Lower leg skin (tissue), 4 donors: Measurements from ENCODE around the gene NT5DC2. TPM values are rescaled to one million over a fixed set of nuclear protein-coding genes. Genes with fewer than 3 reads are reported as not detected.
A peak's percentile ranks its signal among the peaks of the same experiment; 100 is the strongest.

ENCODE experiments used
- DNase-seq, 2 donors: peaks; one replicate each; pipeline ENCODE4 v3.0.0-alpha.2; 2019; ENCODE audit warnings: low spot score in 2 of 2
- H3K4me3 ChIP-seq: fragments of 200-600 bp; sonication (generic); 2 replicates; pipeline ENCODE4 v1.5.1; 2017; ENCODE audit warnings: mild to moderate bottlenecking, low read depth; ENCODE audit not compliant: poor library complexity, severe bottlenecking
- POLR2A ChIP-seq, 2 donors: fragments of 450-650 bp; IDR thresholded peaks; one replicate each; pipeline ENCODE4 v1.6.1; 2016 to 2017; ENCODE audit warnings: antibody characterized with exemption in 2 of 2, mild to moderate bottlenecking in 1 of 2, moderate library complexity in 1 of 2
- WGBS, 2 donors: methylation state at CpG; one replicate each; pipeline ENCODE4 v1.1.5; 2018; 5-methylcytosine and 5-hydroxymethylcytosine counted together
- intact Hi-C: fragments of 100-400 bp; cut with DNase I; formaldehyde crosslinking; loops from one replicate; pipeline ENCODE4 v1.15.0; 2023; ENCODE audit warnings: low total_unique reads
- total RNA-seq, 4 donors: library from RNA; depleted of rRNA; stranded (reverse); fragments of >200 nt; gene quantifications; one replicate each; pipeline ENCODE4 v1.1.0, GENCODE V29; 2016
- TF ChIP-seq, protein P1 (sequence below), 3 donors: fragments of 450-650 bp; IDR thresholded peaks; one replicate each; pipeline ENCODE4 v1.5.1; 2016; ENCODE audit warnings: antibody characterized with exemption in 3 of 3, mild to moderate bottlenecking in 3 of 3, moderate library complexity in 2 of 3

The NT5DC2 gene
- total RNA-seq, 4 donors from 2014 or later, result 40.3 to 61.4 (median 48.0) TPM

DNA sequence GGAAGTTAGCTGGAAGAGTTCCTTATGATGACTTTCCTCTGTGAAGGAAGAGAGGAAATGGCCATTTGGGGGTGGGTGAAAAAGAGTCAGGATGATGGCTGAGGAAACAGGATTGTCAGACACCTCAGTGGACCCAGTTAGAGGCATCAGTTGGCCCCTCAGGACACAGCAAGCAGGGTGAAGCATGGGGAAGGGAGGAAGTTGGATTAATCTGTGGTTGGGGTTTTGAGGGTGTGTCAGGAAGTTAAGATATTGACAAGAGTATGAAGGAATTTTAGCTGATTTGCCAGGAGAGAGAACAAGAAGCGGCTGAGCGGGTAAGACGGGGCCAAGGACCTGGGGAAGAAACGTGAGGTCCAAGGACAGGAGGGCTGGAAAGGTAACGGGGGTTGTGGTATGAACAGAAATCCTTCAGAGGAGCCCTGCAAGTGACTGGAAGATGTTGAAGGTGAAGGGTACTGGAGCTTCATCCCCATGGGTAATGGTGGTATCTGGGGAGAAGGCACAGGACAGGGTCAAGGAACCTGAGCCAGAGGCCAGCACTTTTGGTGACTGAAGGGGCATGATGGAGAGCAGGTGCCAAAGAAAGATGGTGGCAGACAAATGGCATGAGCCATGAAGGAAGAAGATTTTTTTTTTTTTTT, 5.5 kb upstream of the NT5DC2 start:
- intact Hi-C loops, result no loop called here
- H3K4me3 ChIP-seq, result no peak overlapping the region
- TF ChIP-seq, protein P1, sequence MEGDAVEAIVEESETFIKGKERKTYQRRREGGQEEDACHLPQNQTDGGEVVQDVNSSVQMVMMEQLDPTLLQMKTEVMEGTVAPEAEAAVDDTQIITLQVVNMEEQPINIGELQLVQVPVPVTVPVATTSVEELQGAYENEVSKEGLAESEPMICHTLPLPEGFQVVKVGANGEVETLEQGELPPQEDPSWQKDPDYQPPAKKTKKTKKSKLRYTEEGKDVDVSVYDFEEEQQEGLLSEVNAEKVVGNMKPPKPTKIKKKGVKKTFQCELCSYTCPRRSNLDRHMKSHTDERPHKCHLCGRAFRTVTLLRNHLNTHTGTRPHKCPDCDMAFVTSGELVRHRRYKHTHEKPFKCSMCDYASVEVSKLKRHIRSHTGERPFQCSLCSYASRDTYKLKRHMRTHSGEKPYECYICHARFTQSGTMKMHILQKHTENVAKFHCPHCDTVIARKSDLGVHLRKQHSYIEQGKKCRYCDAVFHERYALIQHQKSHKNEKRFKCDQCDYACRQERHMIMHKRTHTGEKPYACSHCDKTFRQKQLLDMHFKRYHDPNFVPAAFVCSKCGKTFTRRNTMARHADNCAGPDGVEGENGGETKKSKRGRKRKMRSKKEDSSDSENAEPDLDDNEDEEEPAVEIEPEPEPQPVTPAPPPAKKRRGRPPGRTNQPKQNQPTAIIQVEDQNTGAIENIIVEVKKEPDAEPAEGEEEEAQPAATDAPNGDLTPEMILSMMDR (IDR thresholded peaks at IDR 0.05), result no peak
- no peak for TF ChIP-seq POLR2A (IDR thresholded peaks at IDR 0.05)
- DNase-seq, result no peak
- WGBS, 2 donors, result 72 to 80% methylated on average over 5 of the region's 5 CpGs

DNA sequence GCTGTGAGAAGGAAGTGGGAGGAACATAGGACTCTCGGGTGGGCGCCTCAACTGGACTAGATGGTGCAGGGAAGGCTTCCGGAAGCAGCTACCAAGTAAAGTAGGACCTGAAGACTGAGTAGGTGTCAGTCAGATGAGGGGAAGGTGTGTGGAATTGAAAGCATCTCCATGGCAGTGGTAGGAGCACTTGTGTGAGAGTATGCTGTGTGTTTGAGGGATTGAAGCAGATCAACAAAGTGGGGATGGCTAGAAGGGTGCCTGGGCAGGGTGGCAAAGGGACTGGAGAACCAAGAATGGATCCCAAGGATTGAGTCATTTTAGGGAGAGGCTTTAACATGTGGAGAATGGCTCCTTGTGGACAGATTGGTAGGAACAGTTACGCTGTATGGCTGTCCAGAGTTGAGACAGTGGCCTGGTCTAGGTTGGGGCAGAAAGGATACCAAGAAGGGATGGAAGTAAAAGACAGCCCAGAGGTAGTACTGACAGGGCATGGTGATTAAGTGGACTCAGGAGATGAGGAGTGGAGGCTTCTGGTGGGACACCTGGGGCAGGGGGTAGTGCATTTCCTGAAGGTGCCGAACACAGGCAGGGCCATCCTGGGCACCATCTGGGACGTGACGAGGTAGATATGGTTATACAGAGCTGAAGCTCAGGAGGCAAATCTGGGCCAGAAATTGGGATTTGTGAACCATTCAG, 4.2 kb upstream of the NT5DC2 start:
- 78 to 84% methylated on average over 7 of the region's 7 CpGs for WGBS, 2 donors
- H3K4me3 ChIP-seq, result peak overlapping the region; percentile 78
- no peak for TF ChIP-seq POLR2A (IDR thresholded peaks at IDR 0.05)
- TF ChIP-seq, protein P1 (IDR thresholded peaks at IDR 0.05), result no peak
- no peak for DNase-seq
- intact Hi-C loops, result no loop called here

DNA sequence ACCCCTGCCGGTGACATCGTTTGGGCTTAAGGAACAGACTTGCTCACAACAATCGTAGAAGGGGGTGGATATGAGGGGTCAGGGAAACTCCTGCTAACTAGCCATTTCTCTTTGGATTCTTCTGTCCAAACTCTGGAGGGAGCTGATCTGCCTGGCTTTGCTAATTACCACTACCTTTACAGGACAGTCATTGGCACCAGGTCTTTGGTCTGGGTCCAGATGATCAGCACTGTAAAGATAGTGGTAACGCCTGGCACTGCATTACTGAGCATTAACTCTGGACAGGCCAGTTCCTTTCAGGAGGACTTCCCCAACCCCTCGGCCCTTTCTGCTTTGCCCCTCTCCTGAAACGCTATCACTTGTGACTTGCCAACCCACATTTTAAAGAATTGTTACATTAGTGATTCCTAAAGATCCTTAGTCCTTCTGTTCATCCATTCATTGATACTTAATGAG, 3.5 kb upstream of the NT5DC2 start:
- no peak for DNase-seq
- intact Hi-C loops, result no loop called here

DNA sequence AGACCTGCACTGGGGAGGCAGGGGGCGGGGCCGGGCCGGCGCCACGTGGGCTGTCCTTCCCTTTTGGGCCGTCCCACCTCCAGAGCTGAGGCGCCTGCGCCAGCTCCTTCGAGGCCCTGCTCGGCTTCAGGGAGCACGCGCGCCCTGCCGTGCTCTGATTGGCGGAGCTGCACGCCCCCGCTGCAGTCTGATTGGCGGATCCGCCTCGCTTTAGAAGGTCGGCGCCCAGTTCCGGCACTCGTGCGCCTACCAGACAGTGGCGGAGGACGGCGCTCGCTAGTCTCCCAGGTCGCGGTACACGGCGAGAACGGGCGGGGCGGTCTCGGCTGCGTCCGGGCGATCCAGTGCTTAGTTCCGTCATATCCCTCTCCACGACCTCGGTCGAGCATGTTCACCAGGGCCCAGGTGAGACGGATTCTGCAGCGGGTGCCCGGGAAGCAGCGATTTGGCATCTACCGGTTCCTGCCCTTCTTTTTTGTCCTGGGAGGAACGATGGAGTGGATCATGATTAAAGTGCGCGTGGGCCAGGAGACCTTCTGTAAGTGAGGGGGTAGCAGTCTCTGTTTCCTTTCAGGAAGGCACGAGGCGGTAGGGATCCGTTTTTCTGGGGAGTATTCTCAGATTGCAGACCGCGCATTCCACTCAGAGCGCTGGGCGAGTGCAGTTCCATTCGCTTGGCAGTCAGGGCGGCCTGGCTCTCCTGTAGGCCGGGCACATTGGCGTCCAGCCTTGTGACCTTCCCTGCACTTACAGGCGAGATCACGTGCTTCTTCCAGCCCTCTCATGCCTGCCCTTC, 2.9 kb upstream of the NT5DC2 start, which contains the start of gene UQCC5:
TSS of gene UQCC5 (plus strand) at position 237 of the 796 bp plus-strand sequence. CDS start at position 388, 151 bp downstream.
- 0 to 1% methylated on average over 25 to 37 of the region's 65 CpGs for WGBS, 2 donors
- peak within 1 kb of the TSS; percentile 78 for H3K4me3 ChIP-seq
- intact Hi-C loops, result no loop called here
- peak in 1 of 2 donors; percentile 54 for TF ChIP-seq POLR2A (IDR thresholded peaks at IDR 0.05)
- TF ChIP-seq, protein P1 (IDR thresholded peaks at IDR 0.05), result no peak
- peak; percentile 96 to 99 for DNase-seq

More for the DNA sequence above, 3.5 kb upstream of the NT5DC2 start:
- 2 to 7% methylated on average over 6 of the region's 6 CpGs for WGBS, 2 donors
- TF ChIP-seq, protein P1 (IDR thresholded peaks at IDR 0.05), result no peak
- peak overlapping the region; percentile 78 for H3K4me3 ChIP-seq

DNA sequence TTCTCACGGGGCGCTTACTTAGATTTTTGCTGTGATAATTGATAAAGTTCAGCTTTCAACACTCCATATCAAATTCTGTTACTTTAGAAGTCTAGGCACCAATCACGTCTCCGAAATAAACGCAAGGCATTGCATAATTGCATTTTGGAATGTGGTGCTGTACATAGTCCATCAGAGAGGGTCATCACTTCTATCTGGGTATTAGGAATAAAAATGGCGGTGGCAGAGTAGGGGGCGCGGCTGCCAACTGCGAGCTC, 2.4 kb upstream of the NT5DC2 start:
- DNase-seq, result no peak
- no peak for TF ChIP-seq POLR2A (IDR thresholded peaks at IDR 0.05)
- TF ChIP-seq, protein P1 (IDR thresholded peaks at IDR 0.05), result no peak
- intact Hi-C loops, result no loop called here
- WGBS, 2 donors, result 10% methylated on average over 8 to 9 of the region's 9 CpGs
- no peak overlapping the region for H3K4me3 ChIP-seq
